ENCODE measurements around the gene NUDT4.
"Not testable (repeated sequence)": the region's sequence is repeated elsewhere in the genome, so short reads cannot be mapped to it uniquely, and the experiment has no call there.

The NUDT4 gene

DNA sequence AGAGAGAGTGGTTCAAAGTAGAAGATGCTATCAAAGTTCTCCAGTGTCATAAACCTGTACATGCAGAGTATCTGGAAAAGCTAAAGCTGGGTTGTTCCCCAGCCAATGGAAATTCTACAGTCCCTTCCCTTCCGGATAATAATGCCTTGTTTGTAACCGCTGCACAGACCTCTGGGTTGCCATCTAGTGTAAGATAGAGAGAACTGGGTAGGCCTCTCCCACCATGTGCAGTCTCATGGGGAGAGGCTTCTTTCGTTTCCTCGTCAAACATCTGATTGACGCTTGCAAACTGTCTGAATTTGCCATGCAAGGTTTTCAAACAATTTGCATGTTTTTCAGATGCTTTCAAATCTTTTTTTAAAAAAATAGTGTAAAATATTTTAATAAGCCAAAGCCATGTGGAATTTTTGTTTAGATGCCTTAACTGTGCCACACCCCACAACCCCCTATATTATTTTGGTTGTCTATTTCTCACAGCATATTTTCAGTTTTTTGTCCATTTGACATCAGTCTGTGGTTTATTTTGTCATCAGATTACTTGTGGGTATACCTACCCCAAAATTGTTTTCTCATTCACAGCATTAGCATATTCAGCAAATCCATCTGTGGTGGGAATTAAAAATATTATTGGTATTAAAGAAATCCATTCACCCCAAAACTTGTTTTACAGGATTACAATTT is 21.6 kb downstream of the NUDT4 start:
- not testable (repeated sequence) for DNase-seq

DNA sequence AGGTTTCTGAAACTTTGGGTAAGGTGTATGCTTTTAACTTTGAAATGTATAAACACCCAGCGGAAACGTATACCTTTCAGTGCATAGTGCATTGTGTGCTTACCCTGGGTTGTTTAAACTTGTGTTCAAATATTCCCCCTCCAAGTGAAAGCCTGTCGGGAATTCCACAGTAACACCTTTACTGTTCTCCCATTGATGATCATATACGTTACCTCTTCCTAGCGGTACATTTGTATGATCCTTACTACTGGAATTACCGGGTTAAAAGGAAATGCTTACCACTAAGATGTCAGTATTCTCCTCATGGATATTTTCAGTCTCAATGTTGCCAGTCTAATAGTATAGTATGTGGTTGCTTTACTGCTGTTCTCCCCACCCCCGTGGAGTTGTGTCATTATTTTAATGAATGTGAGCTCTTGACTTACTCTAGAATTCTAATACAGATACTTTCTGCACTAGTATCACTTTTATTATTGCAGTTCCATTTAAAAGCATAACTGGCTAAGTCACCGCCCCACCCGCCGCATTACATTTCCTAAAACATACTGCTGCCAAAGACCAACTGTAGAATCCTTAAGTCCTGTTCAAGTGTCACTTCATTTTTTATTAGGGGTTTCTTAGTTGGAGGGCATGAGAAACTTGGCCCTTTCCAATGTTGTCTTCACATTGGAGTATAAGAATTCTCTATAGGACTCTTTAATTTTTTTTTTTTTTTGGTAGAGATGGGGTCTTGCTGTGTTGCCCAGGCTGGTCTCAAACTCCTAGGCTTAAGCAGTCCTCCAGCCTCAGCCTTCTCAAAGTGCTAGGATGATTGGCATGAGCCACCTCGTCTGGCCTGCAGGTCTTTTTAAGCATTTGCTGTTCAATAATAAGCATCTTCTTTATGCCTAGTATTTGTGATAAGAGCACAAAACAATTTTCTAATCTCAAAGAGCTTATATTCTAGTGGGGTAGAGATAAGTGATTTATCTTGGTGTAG is 24.9 kb downstream of the NUDT4 start:
- no peak for DNase-seq

DNA sequence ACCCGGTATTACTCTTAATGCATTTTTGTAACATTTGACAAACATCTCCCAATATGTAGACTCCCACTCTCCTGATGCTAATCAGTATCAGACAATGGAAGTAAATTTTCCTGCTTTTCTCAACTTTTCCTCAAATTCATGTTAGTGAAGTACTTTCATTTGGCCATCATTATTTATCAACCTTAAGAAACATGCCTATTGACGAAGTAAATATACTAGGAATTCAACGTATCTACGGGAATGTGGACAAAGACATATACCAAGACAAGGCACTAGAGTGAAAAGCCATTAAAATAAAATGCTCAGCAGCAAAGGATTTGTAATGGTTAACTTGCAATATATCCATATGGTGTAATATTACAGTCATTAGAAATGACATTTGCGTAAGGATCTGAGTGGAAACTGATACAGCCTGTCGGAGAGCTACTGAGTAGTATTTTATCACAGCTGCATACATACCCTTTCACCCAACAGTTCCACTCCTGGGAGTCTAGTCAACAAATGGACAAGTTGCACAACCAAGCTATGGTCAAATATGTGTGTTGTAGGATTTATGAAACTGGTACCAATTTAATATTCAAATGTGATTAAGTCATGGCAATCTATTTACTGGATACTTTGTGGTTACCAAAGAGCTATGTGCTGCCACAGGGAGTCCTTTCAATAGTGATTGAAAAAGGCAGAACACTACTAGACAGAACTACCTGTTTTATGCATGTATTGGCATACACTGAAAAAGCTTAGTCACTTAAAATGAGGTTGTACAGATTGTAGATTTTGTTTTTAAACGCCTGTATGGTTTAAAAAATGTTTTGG is 26.5 kb downstream of the NUDT4 start:
- DNase-seq, result no peak

DNA sequence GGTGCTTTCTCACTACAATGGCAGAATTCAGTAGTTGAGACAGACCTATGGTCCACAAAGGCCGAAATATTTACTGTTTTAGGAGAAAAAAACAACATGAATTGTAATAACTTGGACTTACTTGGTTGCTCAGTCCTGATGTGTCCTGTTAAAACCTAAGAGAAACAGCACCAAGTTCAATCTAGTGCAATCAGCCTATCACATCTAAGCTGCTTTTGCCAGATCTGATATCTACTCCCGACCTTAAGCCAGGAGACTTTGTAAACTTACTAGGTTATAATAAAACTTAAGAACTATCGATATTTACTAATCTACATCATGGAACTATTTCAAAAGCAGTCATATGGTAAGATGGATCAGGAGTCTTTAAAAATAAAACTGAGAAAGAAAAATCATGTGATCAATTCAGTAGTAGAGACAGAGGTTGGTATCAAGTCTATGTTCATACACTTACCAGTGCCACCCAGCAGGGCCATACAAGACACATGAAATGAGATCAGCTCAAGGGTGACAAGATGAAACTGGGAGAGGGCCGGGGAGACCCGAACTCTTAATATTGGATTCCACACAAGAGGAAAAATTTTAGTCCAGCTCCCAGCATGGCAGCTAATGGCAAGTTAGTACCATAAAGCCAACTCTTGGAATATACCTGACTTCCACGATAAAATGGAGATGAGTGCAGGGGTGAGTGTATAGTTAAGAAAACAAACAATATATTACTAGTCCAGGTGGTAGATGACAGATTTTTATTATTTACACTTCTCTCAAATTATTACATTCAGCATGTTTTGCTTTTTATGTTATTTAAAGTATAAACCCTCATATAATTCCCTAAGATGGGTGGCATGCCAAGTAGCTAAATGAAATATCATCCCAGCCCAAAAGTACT is 27.5 kb downstream of the NUDT4 start:
- DNase-seq, result no peak

DNA sequence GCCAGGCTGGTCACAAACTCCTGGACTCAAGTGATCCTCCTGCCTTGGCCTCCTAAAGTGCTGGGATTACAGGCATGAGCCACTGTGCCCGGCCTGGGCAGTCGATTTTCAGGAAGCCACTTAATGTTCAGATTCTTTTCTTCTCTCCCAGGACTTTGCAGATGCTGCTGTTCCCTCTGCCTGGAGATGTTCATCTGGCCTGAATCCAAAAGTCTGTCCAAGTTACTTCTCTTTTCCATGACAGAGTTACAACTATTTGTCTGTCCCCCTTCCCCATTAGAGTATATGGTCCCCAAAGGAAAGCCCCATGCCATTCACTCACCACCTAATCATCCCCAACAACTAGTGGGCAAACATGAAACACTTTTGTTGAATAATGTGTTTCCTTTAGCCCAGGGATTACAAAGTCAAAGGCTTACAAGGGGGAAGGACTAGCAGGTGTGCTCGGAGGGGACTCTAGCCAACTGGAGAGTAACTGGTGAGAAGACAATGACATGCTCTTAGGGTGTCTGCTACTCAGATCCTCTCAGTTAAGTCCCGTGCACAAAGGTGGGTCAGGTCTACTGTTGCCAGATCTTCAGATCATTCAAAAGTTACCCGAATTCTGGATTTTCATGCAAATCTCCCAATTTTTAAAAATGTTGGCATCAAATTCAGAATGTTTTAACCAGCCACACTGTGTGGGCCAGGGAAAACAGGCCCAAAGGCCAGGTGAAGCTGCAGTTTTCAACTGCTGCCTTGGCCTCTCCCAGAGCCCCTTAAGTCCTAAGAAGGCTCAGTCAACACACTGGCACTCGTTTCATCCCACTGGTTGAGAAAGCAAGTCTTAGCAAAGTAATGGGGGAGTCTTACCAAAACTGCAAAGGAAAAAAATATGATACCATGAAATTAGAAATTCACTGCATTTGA is 29.6 kb downstream of the NUDT4 start:
- no peak for DNase-seq

DNA sequence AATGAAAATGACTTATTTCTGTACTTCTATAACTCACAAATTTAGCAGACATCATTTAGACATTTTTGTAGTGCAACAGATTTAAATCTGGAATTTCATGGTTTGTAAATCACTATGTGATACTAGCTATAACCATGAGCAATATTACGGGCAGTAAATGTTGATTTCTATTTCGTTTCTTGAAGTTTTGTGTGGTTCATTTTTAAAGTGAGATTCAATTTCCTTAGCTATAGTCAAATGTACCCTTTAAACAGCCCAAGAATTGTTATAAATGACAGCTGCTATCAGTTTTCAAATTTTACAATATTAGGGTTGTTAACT is 30.2 kb downstream of the NUDT4 start:
- DNase-seq, result no peak

DNA sequence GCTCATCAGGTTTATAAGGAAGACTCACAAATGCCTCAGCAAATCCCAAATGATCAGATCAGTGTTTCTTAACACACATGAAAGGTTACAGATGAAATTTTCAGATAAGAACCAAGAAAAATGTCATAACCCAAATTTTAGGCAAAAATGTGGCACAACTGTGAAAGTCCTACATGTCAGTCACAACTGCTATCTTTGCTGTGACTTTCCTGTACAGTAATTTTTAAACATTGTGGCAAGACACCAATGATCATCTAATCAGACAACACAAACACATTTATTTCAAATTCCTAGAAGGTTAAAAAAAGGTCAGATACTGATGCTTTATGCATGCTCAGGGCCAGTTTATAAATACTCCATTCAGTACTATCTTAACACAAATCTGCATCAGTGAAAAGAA is 31.1 kb downstream of the NUDT4 start:
- no peak for DNase-seq

DNA sequence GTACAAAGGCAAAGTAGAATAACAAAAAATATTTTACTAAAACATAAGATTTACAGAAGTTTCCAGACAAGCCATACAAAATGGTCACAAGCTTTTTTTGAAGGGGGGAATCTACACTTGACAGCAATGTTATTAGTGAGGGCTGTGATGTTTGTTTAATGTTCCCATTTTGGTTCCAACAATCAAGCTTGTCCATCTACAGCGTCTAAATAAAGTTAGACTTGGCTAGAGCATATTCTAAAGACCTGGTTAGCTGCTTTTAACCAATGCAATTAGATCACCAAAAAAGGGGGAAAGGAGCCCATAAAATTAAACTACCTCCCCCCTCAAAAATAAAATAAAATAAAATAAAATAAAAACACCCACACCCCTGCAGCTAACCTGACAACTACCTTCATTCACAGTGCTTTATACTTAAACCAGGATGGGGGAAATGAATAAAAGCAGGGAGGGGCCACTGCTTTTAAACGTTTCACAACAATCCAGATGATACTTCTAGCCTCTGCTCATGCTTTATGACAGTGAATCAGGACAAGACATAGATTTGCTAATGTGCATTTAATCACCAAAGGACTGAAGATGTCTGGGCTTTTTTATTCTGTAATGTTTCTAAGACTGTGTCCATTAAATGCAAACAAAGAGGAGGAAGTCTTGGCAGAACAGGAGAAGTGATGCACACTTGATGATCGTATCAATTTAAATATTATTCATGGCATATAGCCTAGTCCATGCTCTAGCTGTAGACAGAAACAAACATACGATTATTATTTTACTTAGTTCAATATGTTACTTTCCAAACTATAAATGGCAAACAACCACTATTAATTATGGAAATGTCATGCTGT is 31.8 kb downstream of the NUDT4 start:
- DNase-seq, result not testable (repeated sequence)

DNA sequence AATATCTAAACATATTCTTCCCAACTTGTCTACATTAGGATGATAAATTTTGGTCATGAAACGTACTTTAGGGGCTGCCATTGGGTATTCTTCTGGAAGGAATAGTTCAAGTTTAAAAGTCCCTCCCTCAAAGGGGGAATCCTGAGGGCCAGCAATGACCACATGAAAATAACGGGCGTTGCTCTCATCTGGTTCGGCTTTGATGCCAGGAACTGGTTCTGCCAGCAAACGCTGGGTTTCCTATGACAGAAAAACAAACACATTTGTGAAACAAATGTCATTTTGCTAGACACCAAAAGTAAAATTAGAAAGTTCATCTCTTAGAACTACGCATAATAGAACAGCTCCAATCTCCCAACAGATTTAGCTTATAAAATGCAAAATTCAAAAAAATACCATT is 33.3 kb downstream of the NUDT4 start:
- not testable (repeated sequence) for DNase-seq

DNA sequence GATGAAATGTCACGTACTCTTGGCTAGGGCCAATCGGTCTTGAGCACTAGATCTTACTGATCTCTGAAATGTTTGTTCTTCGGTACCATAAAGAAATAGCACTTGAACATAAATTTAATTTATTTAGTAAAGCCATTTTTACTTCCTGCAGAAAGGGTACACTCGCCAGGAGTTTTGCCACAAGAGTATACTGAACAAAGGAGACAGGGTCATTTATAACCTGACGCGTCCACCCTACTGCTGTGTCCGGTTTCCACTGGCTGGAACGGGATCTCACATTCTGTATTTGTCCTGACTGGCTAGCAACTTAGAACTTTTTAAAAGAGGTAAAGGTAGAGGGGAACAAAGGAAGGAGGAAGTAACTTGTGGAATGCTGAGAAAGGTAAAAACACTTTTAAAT is 34.7 kb downstream of the NUDT4 start:
- DNase-seq, result not testable (repeated sequence)

DNA sequence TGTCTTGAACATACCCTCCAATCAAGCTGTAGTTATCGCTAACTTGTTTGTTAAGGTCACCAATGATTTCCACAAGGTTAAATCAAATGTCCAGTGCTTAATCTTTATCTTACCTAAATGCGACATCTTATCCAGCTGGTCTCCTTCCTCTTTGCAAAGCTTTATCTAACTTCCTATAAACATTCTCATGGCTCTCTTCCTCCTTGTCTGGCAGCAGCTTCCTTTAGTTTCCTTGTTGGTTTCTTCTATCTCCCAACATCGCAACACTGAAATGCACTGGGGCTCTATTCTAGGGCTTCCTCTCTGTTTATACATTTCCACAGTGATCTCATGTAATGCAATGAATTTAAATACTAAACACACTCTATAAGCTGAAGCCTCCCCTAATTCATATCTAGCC is 35.3 kb downstream of the NUDT4 start:
- DNase-seq, result no peak

DNA sequence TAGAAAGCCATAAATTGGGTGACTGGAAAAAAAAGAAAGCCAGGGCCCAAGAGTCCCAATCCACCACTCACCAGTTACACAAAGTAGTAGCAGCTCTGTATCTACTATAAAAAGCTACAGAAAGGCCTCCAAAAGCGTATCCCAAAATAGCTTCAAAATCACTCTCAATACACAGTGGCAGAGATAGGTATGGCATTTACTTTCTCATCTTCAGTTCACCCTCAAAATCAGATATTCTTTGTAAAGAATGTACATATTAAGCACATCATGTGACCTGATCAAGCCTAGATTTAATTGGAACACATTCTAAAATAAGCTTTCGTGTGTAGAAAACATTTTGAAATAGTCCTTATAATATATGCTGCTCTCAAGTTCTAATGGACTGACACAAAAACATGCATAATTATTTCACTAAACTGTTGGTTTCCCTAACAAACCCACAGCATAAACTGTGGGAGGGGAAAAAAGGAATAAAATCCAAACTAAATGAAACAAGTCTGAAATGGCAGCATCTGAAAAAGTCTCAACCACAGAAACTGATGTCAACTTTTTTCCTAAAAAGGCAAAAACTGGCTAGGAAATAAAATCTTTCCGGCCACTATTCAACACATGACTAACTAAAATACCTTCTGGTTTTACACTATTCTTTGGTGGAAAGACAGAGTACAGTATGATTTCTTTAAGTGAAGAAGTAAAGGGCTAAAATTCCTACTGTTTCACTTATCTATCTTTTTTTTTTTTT is 38.2 kb downstream of the NUDT4 start:
- no peak for DNase-seq

DNA sequence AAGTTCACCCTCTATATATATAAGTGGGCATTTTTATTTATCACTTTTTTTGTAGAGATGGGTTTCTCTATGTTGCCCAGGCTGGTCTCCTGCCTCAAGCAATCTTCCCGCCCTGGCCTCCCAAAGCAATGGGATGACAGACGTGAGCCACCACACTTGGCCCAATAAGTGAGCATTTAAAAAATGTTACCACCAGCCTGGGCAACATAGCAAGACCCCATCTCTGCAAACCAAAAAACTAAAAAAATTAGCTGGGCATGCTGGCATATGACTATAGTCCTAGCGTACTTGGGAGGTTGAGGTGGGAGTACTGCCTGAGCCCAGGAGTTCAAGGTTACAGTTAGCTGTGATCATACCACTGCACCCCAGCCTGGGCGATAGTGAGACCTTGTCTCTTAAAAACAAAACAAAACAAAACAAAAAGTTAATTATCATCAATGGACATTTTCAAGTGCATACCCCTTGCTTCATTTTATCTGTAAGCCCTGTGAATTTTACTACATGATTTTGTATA is 40.3 kb downstream of the NUDT4 start:
- DNase-seq, result no peak

DNA sequence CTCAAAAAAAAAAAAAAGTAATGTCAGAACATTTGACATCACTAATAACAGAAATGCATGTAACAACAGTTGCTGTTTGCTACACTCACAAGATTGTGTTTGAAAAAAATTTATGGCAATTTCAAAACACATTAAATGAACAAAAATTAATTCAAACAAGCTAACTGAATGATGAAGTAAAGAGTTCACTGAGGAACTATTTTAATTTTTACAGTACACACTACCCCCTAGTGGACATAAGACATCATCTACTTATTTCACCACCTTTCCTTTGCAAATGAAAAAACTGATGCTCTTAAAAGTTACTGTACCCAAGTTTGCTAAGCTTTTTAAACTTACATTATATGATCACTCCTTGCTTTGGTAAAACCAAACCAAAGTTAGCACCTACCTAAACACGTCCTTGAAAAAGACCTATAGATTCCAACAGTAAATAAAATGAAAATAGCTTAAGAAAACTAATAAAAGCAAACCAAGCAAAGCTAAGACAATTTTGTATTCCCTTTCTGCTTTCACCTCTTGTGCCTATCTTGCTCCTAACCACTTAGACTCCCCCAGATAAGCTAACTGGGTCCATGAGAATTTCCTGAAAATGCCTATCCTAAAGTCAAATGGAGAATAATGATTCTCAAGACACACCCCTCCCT is 41.8 kb downstream of the NUDT4 start:
- no peak for DNase-seq

DNA sequence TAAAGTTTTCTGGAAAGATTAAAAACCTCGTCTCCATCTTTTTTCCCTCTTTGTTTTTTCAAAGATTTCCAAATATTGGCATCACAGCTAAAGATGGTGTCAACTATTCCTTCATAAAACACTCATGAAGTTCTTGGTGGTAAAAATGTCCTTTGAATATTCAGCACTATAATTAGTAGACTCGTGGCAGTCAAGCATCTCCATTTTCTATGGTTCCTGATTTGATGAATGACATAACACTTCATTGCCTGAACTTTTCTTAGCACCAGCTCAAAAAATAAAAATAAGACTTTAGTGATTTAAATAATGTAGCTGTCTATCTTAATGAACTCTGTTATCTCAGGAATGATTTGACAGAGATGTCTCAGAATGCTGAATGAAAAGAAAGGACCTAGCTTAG is 44.3 kb downstream of the NUDT4 start:
- no peak for DNase-seq

DNA sequence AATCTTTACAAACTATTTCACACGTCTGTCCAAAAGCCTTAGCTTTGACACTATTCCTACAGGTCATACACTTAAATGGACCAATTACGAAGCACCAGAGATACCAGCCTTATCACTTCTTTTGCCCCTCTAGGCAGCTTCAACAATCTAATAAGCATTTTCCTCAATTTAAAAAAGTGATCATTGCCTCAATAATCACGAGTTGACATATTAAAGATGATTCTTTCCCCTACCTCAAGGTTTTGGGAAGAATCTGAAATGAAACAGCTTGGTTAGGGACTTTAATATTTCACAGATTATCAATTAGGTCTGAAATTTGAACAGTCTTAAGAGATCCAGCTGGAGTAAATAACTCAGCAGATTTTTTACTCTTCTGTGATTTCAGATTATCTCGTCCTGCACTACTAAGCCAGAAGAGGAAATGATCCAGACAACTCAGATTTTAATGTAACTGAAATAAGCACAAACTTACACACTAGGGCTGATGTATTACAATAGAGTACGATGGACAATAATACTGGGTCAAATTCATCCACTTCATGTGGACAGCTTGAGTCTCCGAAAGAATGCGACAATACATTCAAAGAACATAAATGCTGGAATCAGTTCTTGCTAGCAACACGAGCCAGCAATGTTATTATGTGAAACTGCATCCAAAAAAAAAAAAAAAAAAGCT is 48.1 kb downstream of the NUDT4 start:
- no peak for DNase-seq

DNA sequence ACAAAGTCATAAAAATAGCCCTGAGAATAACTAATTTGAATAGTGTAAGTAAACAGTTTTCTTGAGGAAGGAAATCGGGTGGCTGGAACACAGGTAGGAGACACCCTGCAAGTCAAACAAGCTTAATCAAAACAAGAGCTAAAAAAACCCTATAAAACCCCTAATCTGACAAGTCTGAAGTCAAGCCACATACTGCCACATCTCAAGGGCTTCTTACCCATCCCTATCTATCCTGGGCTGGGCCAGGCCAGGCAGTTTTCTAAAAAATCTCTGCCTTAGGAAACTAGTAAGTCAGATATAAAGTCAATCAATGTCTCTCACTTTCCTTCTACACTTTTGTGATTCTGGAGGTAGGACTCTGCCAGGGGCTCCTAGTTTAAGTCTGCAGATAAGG is 48.7 kb downstream of the NUDT4 start:
- DNase-seq, result no peak

Data from anterior cingulate cortex (tissue), 58 donors.